GM18511 (cell line): ENCODE data around the gene DPYD.

ENCODE experiments used
- ATAC-seq: cut with Tn5 transposase; IDR thresholded peaks from one replicate; pipeline ENCODE4 v1.9.1; 2021; ENCODE audit warnings: mild to moderate bottlenecking, moderate library complexity; ENCODE audit not compliant: unreplicated experiment

The DPYD gene

DNA sequence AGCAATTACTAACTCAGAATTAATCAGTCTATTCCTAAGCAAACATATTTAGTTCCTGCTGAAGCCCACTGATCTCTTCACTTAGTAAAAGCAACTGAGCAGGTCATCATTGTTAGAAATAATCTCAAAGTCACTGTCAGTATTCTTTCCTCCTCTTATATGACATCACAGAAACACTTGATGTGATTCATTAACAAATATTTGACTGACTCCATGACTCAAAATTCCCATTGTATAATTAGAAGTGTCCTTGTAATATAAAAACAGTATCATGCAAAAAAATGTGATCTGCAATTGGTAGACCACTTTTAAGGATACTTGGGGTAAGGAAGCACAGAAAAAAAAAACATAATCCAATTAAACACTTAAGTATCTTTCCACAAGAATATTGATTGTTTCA, 194.4 kb downstream of the DPYD start:
- ATAC-seq = no peak

DNA sequence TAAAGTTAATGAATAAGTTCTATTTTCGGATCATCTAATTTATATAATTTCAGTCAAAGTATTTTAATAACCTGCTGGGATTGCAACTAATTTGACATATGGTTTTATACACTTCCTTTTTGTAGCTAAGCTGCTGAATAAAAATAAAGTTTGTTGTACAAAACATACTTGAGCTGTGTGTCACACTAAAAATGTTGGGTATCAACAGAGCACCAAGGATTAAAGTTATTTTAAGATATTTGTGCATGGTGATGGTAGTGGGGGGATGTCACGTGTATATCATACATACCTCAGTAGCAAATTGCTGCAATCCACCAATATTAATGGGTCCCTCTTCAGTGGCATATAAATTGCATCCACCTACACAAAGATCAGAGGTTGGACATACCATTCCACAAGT, 199.6 kb downstream of the DPYD start:
- ATAC-seq = no peak

DNA sequence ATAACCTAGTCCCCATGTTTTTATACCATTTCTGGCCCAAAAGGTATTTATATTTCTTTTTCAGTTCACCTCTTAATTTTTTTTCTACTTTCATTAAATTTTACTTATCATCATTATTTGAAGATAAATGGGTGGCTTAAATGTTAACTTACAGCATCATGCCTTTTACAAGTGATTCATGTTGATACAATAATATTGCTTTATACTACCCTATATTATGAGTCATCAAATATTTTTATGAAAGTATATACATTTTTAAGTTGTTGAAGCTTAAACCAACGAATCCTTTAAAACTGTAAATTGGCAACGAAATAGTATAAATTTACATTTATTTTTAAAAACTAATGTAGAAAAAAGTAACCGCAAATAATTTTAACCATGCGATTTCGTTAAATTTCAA, 207.9 kb downstream of the DPYD start:
- no peak for ATAC-seq

DNA sequence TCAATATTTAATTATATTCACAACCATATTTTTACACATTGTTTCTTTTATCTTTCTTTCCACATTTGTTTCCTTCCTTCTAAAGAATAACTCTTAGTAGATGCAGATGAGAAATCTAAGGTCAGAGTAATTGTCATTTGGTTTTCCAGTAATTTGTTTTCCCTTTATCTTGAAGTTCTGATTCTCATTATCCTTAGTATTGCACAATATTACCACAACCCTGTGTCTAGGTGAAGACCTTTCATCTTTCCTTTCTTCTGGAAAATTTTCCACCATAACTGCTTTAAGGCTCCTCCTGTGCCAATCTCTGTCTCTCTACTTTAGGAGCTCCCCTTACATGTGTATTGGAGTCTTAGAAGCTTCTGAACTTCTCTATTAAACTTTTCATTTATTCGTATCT, 209.0 kb downstream of the DPYD start:
- no peak for ATAC-seq

DNA sequence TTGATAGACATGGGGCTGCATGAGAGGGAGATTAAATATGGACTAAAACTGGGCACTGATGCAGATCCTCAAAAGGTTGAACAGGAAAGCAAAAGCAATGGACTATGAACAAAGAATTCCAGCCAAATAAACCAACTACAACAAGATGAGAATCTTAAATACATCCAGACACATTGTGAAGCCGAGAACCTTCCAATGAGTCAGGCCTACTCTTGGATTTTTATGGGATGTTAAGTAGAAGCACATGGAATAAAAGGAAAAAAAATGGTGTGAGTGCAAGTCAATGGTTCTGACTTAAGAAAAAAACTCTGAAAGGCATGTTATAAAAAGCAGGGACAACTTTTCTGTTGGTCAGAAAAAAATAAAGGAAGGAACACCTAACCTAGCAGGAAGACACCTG, 227.2 kb downstream of the DPYD start:
- no peak for ATAC-seq

DNA sequence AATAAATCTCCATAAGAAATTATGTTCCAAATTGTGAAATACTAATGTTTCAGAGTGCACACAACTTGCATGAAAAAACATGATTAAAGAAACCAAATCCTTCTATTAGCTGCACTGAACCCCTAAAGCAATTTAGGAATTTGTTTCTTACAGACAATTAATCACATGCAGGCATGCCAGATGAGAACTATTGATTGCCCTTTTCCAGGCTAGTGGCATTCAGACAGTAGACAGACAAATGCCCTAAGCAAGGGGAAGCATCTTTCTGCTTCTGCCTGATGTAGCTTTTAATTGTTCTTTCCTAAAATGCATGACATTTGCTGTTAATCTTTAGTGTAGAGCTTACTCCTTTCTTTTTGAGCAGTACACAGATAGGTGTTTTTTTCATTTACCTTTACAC, 229.5 kb downstream of the DPYD start:
- no peak for ATAC-seq

DNA sequence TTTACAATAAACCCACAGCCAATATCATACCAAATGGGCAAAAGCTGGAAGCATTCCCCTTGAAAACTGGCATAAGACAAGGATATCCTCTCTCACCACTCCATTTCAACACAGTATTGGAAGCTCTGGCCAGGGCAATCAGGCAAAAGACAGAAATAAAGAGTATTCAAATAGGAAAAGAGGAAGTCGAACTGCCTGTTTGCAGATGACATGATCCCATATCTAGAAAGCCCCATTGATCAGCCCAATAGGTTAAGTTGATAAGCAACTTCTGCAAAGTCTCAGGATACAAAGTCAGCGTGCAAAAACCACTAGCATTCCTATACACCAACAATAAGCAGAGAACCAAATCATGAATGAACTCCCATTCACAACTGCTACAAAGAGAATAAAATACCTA, 235.5 kb downstream of the DPYD start:
- ATAC-seq = no peak

DNA sequence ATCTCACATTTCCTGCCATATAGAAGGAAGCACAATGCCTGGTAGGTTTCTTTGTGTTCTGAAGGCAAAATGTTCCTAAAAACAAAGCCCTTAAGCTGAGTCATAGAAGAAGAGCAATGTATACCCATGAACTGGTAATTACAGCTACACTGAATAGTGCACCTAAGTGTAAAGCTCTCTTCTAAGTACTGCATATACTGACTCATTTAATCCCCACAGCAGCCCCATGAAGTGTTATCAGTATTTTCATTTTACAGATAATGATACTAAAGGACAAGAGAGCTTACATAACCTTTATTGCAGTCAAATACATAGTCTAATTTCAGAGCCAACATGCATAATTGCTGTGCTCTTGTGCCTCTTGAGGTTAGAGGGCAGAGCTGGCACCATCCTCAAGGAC, 239.9 kb downstream of the DPYD start:
- no peak for ATAC-seq

DNA sequence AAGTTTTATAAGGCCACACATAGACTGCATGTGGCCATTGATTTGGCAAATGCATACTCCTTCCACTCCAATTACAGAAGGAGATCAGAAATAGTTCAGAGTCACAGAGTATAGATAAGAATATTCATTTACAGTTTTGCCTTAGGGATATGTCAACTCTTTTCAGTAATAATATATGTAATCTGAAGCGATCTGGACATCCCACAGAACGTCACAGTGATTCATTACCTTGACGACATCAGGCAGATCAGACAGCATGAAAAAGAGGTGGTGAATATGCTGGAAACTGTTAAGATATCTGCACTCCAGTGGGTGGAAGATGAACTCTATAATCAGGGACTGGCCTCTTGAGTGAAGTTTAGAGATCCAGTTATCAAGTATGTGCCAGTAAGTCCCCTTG, 240.4 kb downstream of the DPYD start:
- no peak for ATAC-seq

DNA sequence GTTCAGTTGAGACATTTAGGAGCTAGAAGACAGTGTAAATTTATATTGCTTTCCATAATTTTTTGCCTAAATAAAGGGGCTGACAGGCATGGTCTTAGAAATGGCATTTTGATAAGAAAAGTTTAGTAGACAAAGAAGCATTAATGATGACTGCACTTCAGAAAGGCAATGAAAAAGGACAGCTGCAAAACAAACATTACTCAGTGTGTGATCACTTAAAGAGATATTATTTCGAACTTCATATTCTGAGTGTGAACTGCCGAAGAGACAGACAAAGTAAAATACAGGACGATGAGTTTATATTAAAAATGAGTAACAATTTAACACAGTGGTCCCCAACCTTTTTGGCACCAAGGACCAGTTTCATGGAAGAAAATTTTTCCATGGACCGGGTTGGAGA, 243.1 kb downstream of the DPYD start:
- no peak for ATAC-seq

DNA sequence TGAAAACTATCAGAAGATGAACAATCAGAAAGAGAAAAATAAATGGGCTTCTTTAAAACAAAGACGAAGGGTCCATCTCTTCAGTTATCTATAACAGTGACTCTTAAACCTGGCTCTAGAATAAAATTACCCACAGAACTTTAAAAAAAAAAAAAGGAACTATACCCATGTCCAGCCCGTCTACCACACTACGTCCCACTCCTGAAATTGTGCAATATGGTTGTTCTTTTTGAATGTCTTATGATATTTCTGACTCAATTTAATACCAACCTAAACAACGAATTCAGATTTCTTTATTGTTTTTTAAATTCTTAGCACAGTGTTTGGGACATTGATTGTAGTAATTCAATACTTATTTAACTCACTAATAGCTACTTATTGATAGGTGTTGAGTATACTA, 246.3 kb downstream of the DPYD start:
- no peak for ATAC-seq

DNA sequence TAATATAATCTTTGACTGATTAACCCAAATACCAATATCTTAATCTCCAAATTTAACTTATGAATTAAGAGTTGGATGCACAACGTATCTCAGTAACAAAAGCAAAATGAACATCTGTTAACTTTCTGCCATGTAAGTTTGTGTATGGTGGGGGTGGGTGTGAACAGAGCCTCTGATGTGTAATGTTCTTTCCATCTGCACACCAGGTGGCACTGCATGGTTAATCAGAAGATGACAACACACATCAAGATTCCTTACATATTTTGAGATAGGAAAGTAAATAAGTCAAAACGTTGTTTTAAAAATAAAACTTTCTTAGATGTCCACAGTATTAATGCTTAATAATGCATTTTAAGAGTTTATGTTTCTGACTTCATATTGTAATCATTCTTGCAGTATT, 251.9 kb downstream of the DPYD start:
- ATAC-seq = no peak

DNA sequence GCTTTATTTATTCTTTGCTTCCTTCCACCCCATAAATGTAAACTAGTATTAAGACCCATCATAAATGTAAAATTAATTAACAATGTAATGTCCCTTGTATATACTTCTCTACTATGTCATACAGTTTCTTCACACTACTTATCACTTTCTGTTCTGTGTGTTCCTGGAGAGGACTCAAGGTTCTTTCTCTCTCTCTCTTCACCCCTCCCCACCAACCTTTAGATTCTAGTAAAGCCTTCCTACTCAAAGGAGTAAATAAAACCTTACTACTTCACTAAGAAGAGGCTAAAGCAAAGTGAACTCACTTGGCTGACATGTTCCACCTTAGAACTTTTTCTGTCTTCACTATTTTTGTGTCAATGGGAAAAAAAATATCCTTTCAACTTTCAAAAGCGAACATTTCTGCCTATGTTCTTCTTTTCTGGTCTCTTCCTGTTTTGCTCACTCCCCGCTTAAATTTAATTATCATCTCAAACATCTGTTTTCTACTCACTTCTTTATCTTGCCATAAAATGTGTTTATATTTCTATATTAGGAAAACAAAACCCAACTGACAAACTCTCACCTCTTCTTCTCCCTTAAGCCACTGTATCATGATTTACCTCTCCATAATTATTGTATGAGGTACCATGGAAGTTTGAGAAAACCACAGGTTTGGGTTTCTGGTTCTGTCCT, 260.3 kb downstream of the DPYD start:
- no peak for ATAC-seq

DNA sequence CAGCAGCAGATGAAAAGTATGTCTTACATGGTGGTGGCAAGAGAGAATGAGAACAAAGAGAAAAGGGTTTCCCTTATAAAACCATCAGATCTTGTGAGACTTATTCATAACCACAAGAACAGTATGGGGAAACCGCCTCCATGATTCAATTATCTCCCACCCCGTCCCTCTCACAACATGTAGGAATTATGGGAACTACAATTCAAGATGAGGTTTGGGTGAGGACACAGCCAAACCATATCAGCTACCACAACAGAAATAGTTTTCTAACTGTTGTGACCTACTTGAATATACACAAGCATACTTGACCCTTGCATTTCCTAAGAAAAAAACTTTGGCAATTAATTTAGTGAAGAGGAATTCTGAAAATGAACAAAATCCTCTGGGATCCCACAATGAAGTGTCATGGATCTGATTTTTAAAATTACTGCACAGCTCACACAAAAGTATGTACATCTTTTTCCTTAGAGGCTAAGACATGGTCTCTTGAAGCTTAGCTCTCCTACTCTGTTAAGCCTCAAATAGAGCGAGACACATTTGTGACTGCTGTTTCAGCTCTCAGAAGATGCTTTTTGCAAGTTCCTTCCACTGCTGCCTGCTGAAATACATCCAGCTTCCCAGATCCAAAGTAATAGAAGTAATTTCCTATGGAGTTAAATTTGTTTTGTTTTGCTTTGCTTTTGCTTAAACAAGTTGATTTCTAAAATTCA, 265.8 kb downstream of the DPYD start:
- no peak for ATAC-seq

DNA sequence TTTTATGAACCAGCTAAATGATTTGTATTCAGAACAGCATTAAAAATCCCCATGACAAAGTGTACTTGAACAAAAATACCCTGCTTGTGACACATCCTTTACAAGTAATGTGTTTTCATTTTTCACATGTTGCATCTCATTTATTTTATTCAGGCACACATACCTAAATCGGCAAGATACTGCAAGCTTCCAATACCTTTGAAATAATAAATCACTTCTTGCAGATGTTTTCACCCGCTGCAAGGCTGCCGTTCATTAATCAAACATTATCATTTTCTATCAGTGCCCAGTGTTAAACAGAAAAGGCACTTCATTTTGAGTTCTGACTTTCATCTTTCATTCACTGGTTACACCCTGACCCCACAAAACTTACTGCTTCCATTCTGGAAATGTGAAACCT, 269.6 kb downstream of the DPYD start:
- no peak for ATAC-seq

DNA sequence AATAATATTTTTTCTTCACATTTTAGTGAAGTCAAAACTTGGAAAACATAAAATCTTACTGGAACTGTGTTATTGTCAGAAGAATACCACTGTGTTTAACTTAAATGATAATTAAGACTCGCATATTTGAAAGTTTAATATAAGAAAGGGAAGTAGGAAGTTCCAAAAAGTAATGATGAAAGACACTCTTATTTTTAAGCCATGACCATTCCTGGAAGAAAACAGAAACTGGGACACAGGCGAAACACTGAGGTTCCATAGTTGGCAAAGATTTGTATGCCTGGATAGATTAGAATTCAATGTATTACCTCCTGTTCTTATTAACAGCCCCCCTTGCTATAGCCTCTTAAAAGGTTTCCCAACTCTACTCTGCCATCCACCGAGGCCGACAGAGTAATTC, 271.2 kb downstream of the DPYD start:
- no peak for ATAC-seq

DNA sequence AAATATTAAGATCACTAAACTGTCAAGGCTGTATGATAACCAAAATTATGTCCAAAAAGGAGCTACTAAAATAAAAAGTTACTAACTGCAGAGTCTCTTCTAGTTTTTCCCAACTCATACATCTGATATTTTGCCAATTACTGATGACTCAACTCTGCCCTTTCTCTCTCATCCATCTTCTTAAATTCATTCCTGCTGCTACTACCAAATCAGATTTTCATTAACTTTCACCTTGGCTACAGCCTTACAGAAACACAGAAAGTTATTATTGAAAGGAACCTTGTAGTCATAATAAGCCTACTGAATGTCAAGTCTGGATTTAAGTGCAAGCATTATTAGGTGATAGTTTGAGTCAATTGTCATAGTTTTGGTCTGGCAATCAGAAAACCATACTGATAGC, 273.1 kb downstream of the DPYD start:
- no peak for ATAC-seq

DNA sequence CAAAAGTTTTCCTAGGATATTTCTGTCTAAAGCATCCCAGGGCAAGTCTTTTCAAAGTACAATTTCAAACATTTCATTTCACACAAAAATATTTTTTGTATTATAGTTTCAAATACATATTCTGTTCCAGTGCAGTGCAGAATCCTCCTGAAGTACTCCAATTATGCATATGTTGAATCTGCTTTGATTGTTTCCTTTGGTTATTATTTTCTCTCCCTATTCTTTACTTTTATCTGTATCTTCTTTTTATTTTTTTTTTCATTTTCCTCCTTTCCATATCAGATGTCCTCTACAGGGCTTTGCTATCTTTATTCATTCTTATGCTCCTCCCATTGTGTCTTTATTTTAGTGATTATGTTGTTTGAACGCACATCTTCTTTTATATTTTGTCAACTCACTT, 274.8 kb downstream of the DPYD start:
- no peak for ATAC-seq

DNA sequence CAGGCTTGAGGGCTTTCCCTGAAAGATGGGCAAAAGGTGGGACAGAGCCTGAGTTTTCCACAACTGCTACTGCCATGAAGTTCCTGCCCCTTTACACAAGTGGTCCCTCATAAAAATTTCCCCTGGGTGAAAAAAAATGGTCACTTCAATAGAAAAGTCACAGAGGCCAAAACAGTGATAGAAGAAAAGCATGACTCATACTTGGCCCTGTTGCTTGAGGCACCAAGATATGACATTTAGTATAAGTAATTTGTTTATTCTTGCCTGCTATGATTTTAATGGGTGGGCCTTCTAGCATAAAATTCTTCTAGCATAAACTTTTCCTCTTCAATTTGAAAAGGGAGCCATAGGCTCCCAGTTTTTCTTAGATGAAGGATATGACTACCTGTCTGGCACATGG, 280.2 kb downstream of the DPYD start:
- ATAC-seq = no peak

DNA sequence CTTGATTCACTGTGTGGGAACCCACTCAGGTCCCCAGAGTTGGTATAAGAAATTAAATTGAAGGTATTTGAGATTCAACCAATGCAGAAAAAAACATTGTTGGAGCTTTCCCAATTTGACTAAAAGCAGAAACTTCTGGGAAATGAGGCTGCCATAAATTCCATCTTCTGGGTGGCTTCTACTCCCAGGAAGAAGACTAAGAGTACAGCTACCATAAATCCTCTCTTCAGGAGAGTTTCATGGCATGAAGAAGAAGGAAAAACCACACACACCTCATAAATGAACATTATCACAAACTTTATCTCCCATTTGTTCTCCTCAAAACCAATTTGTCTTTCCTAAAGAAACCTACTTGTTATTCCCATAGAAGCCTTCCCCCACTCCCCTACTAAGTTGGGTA, 283.9 kb downstream of the DPYD start:
- no peak for ATAC-seq

DNA sequence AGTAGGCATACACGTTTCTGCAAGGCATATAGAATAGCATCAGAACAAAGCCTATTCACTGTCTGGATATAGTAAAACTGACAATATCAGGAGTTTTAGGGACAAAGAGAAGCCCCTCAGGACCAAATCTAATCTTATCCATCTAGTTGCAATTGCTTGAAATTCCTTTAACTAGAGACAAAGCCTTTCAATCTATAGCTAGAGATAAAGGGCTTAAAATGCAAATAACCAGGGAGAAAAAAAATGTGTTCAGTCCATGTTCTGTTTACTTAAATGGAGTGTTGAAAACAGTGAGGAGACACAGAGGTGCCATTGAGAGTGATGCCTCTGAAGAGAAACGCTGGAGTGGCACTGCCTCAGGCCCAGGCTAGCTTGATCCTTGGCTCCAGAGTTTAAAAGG, 286.1 kb downstream of the DPYD start:
- ATAC-seq = no peak

DNA sequence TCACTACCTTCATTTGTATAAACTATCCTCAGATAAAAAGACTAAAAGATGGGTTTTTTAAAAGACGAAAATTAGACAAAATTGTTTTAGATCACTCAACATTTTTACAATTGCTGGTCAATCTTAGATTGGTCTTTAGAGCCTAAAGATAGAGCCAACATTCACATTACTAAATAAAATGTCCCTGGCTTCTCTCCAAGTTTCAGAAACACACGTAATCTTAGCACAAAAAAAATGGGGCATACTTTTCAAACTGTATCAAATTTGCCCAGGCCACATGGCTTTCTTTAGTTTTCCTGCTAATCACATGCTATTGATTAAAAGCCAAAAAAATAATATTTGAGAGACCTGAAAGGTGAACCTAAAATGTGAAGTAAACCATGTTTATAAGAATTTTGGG, 288.1 kb downstream of the DPYD start:
- no peak for ATAC-seq

DNA sequence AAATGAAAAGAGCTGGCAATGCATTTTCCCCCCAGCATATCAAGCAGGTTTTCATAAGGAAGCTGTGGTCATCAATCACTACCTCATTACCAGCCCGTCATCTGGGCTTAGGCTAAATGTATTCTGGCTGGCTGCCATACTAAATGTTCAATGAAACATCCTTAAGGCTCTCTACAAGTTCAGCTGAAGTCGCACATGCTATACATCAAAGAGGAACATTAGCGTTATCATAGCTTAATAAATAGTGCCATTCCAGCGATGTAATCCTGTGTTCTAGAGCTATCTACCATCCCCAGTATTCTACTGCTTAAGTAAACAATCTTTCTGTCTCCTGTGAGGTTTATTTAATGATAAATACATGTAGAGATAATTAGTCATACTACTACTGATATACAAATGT, 288.8 kb downstream of the DPYD start:
- ATAC-seq = no peak
